Measurements from ENCODE around the gene SORCS2.

SORCS2 gene

GRCh38 chr4:7295911-7296660 is 103.7 kb downstream of the SORCS2 start:
- H3K4me3 ChIP-seq (ENCODE audit: low read depth, low read length): no peak overlapping the region
- peak; percentile 85 for TF ChIP-seq CTCF (conservative IDR thresholded peaks at IDR 0.05; ENCODE audit: low read depth, low read length)
- DNase-seq (ENCODE audit: low read depth): peak; percentile 42

DNA sequence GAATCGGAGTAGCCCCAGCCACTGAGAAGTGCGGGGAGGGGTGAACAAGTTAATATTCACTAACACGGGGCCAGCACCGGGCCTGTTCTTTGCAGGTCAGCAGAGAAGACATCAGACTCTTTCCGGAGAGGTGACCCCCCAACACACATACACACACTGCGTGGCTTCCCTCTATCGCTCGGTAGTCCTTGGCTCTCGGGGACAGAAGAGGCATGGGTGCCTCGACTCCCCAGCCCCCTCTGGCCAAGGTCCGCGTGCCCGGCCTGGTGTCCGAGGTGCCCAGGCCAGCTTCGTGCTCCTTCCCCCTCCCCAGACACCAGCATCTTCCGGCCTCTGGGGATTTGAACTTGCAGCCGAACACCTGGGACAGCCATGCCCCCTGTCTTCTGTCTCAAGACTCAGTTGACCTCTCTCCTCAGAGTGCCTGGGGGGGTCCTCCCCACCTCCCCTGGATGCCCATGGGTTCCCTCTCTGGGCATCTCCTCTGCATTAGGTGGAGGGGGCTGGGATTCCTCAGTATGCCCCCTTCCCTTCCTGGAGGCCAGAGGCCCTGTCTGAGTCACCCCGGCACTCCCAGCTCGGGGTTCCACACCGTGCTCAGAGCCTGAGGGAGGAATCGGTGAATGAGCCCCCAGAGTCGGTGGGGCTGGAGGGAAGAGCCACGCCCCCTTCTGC is 104.5 kb downstream of the SORCS2 start:
- DNase-seq (ENCODE audit: low read depth): no peak
- H3K4me3 ChIP-seq (ENCODE audit: low read depth, low read length): no peak overlapping the region
- TF ChIP-seq CTCF (conservative IDR thresholded peaks at IDR 0.05; ENCODE audit: low read depth, low read length): no peak

GRCh38 chr4:7297374-7297773 is 105.0 kb downstream of the SORCS2 start:
- TF ChIP-seq CTCF (conservative IDR thresholded peaks at IDR 0.05; ENCODE audit: low read depth, low read length): no peak
- no peak for DNase-seq (ENCODE audit: low read depth)
- no peak overlapping the region for H3K4me3 ChIP-seq (ENCODE audit: low read depth, low read length)

GRCh38 chr4:7297881-7298280 is 105.5 kb downstream of the SORCS2 start:
- no peak overlapping the region for H3K4me3 ChIP-seq (ENCODE audit: low read depth, low read length)
- DNase-seq (ENCODE audit: low read depth): no peak
- TF ChIP-seq CTCF (conservative IDR thresholded peaks at IDR 0.05; ENCODE audit: low read depth, low read length): no peak

GRCh38 chr4:7298619-7299009 is 106.3 kb downstream of the SORCS2 start:
- no peak for TF ChIP-seq CTCF (conservative IDR thresholded peaks at IDR 0.05; ENCODE audit: low read depth, low read length)
- H3K4me3 ChIP-seq (ENCODE audit: low read depth, low read length): no peak overlapping the region
- no peak for DNase-seq (ENCODE audit: low read depth)

- no peak for TF ChIP-seq CTCF (conservative IDR thresholded peaks at IDR 0.05; ENCODE audit: low read depth, low read length)
- no peak for DNase-seq (ENCODE audit: low read depth)
Measured at GRCh38 chr4:7299010-7299907, 106.9 kb downstream of the SORCS2 start.

More at GRCh38 chr4:7299010-7299907, 106.9 kb downstream of the SORCS2 start:
- H3K4me3 ChIP-seq (ENCODE audit: low read depth, low read length): no peak overlapping the region

Data from choroid plexus epithelial cell (primary cell).